Measurements from ENCODE around the gene ZBTB20. TPM values are rescaled to one million over a fixed set of nuclear protein-coding genes. Genes with fewer than 3 reads are reported as not detected.

Gene ZBTB20
- total and polyA plus RNA-seq, 3 experiments from 2014 or later: 6.3 to 25.6 (median 6.5) TPM

GRCh38 chr3:115095236-115095635 lies 51.9 kb downstream of the ZBTB20 start:
- H3K36me3 Mint-ChIP-seq: peaks cover 0 to 2% (median 0%) of the 10 kb centered on the region in 3 donors
- peaks cover 18 to 70% (median 51%) of the 10 kb centered on the region in 3 donors for H3K4me1 Mint-ChIP-seq
- no peak for DNase-seq
- Histone ChIP-seq H3K9me3 (ENCODE audit: low read length) (no peaks in the 10 kb centered on the region), H3K36me3 (ENCODE audit: insufficient read depth, low read length) (no peaks in the 10 kb centered on the region), H3K4me3 (ENCODE audit: low read length) (no peak overlapping the region), H3K27me3 (ENCODE audit: insufficient read depth, low read length, poor library complexity, severe bottlenecking) (no peaks in the 10 kb centered on the region), H3K4me1 (ENCODE audit: insufficient read depth, low read length) (peaks cover 8% of the 10 kb centered on the region), H3K27ac (ENCODE audit: low read depth, low read length) (no peak overlapping the region)
- H3K27me3 Mint-ChIP-seq: no peaks in the 10 kb centered on the region
- no peak overlapping the region for H3K4me3 Mint-ChIP-seq
- no peaks in the 10 kb centered on the region for H3K9me3 Mint-ChIP-seq
- H3K27ac Mint-ChIP-seq: no peak overlapping the region
- ChIA-PET POLR2A (interaction anchor here (0.7 kb wide), 1 partner anchor 10 kb away, joined by 3 read pairs; no protein-coding TSS in a partner anchor), CTCF (interaction anchor here (0.8 to 4.7 kb wide), 4 partner anchors 10 to 689 kb away, joined by 3 to 65 read pairs (median 3); no protein-coding TSS in a partner anchor)

GRCh38 chr3:115092220-115092791 lies 54.8 kb downstream of the ZBTB20 start:
- POLR2A ChIA-PET: no interaction called here
- CTCF ChIA-PET: interaction anchor here (0.6 to 4.7 kb wide), 17 partner anchors 9 to 692 kb away, joined by 3 to 65 read pairs (median 3); no protein-coding TSS in a partner anchor
- Mint-ChIP-seq H3K27me3 (no peaks in the 10 kb centered on the region), H3K4me3 (no peak overlapping the region), H3K9me3 (no peaks in the 10 kb centered on the region), H3K4me1 (peaks cover 4 to 51% (median 26%) of the 10 kb centered on the region in 3 donors), H3K36me3 (peaks cover 0 to 2% (median 0%) of the 10 kb centered on the region in 3 donors), H3K27ac (peak overlapping the region in 1 of 8 donors; percentile 54)
- Histone ChIP-seq H3K27me3 (ENCODE audit: insufficient read depth, low read length, poor library complexity, severe bottlenecking) (no peaks in the 10 kb centered on the region), H3K27ac (ENCODE audit: low read depth, low read length) (no peak overlapping the region), H3K36me3 (ENCODE audit: insufficient read depth, low read length) (no peaks in the 10 kb centered on the region), H3K4me1 (ENCODE audit: insufficient read depth, low read length) (no peaks in the 10 kb centered on the region), H3K4me3 (ENCODE audit: low read length) (no peak overlapping the region), H3K9me3 (ENCODE audit: low read length) (no peaks in the 10 kb centered on the region)
- peak; percentile 36 to 70 (median 48) for DNase-seq

DNA sequence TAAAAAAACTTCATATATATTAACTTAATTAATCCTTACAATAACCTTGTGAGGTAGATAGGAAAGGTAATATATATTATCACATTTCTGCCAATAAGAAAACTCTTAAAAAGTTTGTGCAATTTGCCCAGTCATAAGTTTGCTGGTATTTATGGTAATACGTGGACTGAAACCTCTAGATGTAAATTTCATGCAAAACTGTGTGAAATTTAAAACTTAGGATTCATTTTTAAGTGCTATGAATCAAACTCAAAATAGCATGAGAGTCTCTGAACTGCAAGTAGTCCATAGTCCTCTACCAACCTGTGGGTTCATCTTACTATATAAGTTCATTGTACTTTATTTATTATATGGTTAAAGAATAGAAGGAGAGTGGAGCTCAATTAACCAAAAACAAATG lies 56.4 kb downstream of the ZBTB20 start:
- H3K27ac ChIP-seq (ENCODE audit: low read depth, low read length): no peak overlapping the region
- H3K9me3 Mint-ChIP-seq: no peaks in the 10 kb centered on the region
- DNase-seq: no peak
- H3K27me3 ChIP-seq (ENCODE audit: insufficient read depth, low read length, poor library complexity, severe bottlenecking): no peaks in the 10 kb centered on the region
- no peaks in the 10 kb centered on the region for H3K36me3 ChIP-seq (ENCODE audit: insufficient read depth, low read length)
- no peaks in the 10 kb centered on the region for H3K4me1 ChIP-seq (ENCODE audit: insufficient read depth, low read length)
- H3K36me3 Mint-ChIP-seq: peaks cover 0 to 2% (median 1%) of the 10 kb centered on the region in 3 donors
- H3K4me3 Mint-ChIP-seq: no peak overlapping the region
- no peaks in the 10 kb centered on the region for H3K9me3 ChIP-seq (ENCODE audit: low read length)
- no peak overlapping the region for H3K27ac Mint-ChIP-seq
- POLR2A ChIA-PET: no interaction called here
- H3K4me3 ChIP-seq (ENCODE audit: low read length): no peak overlapping the region
- no peaks in the 10 kb centered on the region for H3K27me3 Mint-ChIP-seq
- peaks cover 8 to 53% (median 25%) of the 10 kb centered on the region in 3 donors for H3K4me1 Mint-ChIP-seq
- CTCF ChIA-PET: interaction anchor here (1.7 to 4.7 kb wide), 3 partner anchors 11 to 693 kb away, joined by 6 to 65 read pairs (median 8); no protein-coding TSS in a partner anchor

GRCh38 chr3:115089481-115089880 lies 57.6 kb downstream of the ZBTB20 start:
- POLR2A ChIA-PET: no interaction called here
- Mint-ChIP-seq H3K9me3 (no peaks in the 10 kb centered on the region), H3K27ac (no peak overlapping the region), H3K36me3 (peaks cover 0 to 4% (median 4%) of the 10 kb centered on the region in 3 donors), H3K4me1 (peaks cover 10 to 57% (median 27%) of the 10 kb centered on the region in 3 donors), H3K27me3 (no peaks in the 10 kb centered on the region), H3K4me3 (no peak overlapping the region)
- CTCF ChIA-PET: interaction anchor here (1.0 to 1.2 kb wide), 2 partner anchors 78 to 604 kb away, joined by 3 read pairs; no protein-coding TSS in a partner anchor
- Histone ChIP-seq H3K36me3 (ENCODE audit: insufficient read depth, low read length) (no peaks in the 10 kb centered on the region), H3K27ac (ENCODE audit: low read depth, low read length) (no peak overlapping the region), H3K27me3 (ENCODE audit: insufficient read depth, low read length, poor library complexity, severe bottlenecking) (no peaks in the 10 kb centered on the region), H3K9me3 (ENCODE audit: low read length) (no peaks in the 10 kb centered on the region), H3K4me1 (ENCODE audit: insufficient read depth, low read length) (no peaks in the 10 kb centered on the region), H3K4me3 (ENCODE audit: low read length) (no peak overlapping the region)
- no peak for DNase-seq

DNA sequence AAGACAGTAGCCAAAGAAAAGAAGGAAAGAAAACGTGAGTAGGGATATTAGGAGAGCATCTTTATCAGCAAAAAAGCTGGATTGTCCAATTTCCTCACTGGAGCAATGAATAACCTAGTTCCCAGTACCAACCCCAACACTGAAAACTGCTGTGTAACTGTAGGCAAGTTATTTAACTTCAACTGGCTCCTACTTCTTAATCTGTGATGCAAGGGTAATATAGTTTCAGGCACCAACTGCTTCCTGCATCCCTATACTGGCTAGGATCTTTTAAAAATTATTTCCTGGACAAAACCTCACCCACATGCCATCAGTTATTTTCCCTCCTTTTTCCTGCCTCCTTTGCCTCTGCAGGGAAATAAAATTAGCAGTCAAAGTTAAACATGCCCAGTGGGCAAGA lies 59.6 kb downstream of the ZBTB20 start:
- H3K36me3 ChIP-seq (ENCODE audit: insufficient read depth, low read length): no peaks in the 10 kb centered on the region
- Mint-ChIP-seq H3K27me3 (no peaks in the 10 kb centered on the region), H3K4me1 (peaks cover 16 to 58% (median 34%) of the 10 kb centered on the region in 3 donors), H3K36me3 (peaks cover 0 to 4% (median 2%) of the 10 kb centered on the region in 3 donors), H3K9me3 (no peaks in the 10 kb centered on the region), H3K4me3 (no peak overlapping the region), H3K27ac (no peak overlapping the region)
- ChIA-PET POLR2A (no interaction called here), CTCF (interaction anchor here (1.0 to 1.1 kb wide), 2 partner anchors 9 to 81 kb away, joined by 3 to 4 read pairs; no protein-coding TSS in a partner anchor)
- no peaks in the 10 kb centered on the region for H3K27me3 ChIP-seq (ENCODE audit: insufficient read depth, low read length, poor library complexity, severe bottlenecking)
- H3K27ac ChIP-seq (ENCODE audit: low read depth, low read length): no peak overlapping the region
- no peaks in the 10 kb centered on the region for H3K9me3 ChIP-seq (ENCODE audit: low read length)
- DNase-seq: no peak
- H3K4me1 ChIP-seq (ENCODE audit: insufficient read depth, low read length): no peaks in the 10 kb centered on the region
- no peak overlapping the region for H3K4me3 ChIP-seq (ENCODE audit: low read length)

DNA sequence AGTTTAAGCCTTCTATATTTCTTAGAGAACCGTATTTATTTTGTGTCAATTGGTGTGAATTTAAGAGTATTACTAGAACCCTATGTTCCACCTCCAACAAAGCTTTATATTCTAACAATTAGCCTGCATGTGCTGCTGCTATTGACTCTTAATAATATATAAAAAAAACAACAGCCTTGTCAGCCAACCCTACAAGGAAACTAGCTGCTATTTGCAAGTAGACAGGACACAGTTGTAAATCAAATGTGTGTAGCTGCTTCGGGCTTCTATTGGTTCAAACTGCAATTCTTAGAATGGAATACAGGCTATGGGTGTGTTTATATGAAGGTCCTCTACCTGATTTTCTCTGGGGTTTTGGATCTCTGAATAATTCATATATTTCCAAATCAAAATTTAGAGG lies 60.7 kb downstream of the ZBTB20 start:
- H3K9me3 ChIP-seq (ENCODE audit: low read length): no peaks in the 10 kb centered on the region
- H3K27me3 ChIP-seq (ENCODE audit: insufficient read depth, low read length, poor library complexity, severe bottlenecking): no peaks in the 10 kb centered on the region
- Mint-ChIP-seq H3K4me3 (no peak overlapping the region), H3K9me3 (no peaks in the 10 kb centered on the region), H3K36me3 (peaks cover 0 to 4% (median 2%) of the 10 kb centered on the region in 3 donors), H3K4me1 (peaks cover 18 to 54% (median 34%) of the 10 kb centered on the region in 3 donors), H3K27ac (no peak overlapping the region), H3K27me3 (no peaks in the 10 kb centered on the region)
- no peaks in the 10 kb centered on the region for H3K36me3 ChIP-seq (ENCODE audit: insufficient read depth, low read length)
- ChIA-PET POLR2A (no interaction called here), CTCF (interaction anchor here (1.1 kb wide), 1 partner anchor 82 kb away, joined by 4 read pairs; no protein-coding TSS in a partner anchor)
- no peak overlapping the region for H3K27ac ChIP-seq (ENCODE audit: low read depth, low read length)
- no peaks in the 10 kb centered on the region for H3K4me1 ChIP-seq (ENCODE audit: insufficient read depth, low read length)
- DNase-seq: no peak
- H3K4me3 ChIP-seq (ENCODE audit: low read length): no peak overlapping the region

GRCh38 chr3:115085197-115085865 lies 61.8 kb downstream of the ZBTB20 start:
- H3K36me3 Mint-ChIP-seq: peaks cover 0 to 4% (median 2%) of the 10 kb centered on the region in 3 donors
- Histone ChIP-seq H3K27ac (ENCODE audit: low read depth, low read length) (no peak overlapping the region), H3K27me3 (ENCODE audit: insufficient read depth, low read length, poor library complexity, severe bottlenecking) (no peaks in the 10 kb centered on the region), H3K9me3 (ENCODE audit: low read length) (no peaks in the 10 kb centered on the region), H3K4me3 (ENCODE audit: low read length) (no peak overlapping the region), H3K36me3 (ENCODE audit: insufficient read depth, low read length) (no peaks in the 10 kb centered on the region), H3K4me1 (ENCODE audit: insufficient read depth, low read length) (no peaks in the 10 kb centered on the region)
- no peaks in the 10 kb centered on the region for H3K9me3 Mint-ChIP-seq
- DNase-seq: no peak
- peaks cover 24 to 60% (median 44%) of the 10 kb centered on the region in 3 donors for H3K4me1 Mint-ChIP-seq
- CTCF ChIA-PET: interaction anchor here (1.8 kb wide), 1 partner anchor 10 kb away, joined by 3 read pairs; no protein-coding TSS in a partner anchor
- peak overlapping the region in 2 of 8 donors; percentile 5 to 17 for H3K27ac Mint-ChIP-seq
- no peak overlapping the region for H3K4me3 Mint-ChIP-seq
- POLR2A ChIA-PET: interaction anchor here (1.0 kb wide), 1 partner anchor 10 kb away, joined by 3 read pairs; no protein-coding TSS in a partner anchor
- no peaks in the 10 kb centered on the region for H3K27me3 Mint-ChIP-seq

- no peaks in the 10 kb centered on the region for H3K4me1 ChIP-seq (ENCODE audit: insufficient read depth, low read length)
- no peak overlapping the region for H3K27ac ChIP-seq (ENCODE audit: low read depth, low read length)
- no peak overlapping the region for H3K4me3 Mint-ChIP-seq
- peaks cover 27 to 67% (median 50%) of the 10 kb centered on the region in 3 donors for H3K4me1 Mint-ChIP-seq
- H3K36me3 Mint-ChIP-seq: peaks cover 0 to 4% (median 3%) of the 10 kb centered on the region in 3 donors
- DNase-seq: no peak
- no peaks in the 10 kb centered on the region for H3K27me3 Mint-ChIP-seq
- no peaks in the 10 kb centered on the region for H3K9me3 Mint-ChIP-seq
- POLR2A ChIA-PET: interaction anchor here (1.0 kb wide), 1 partner anchor 11 kb away, joined by 3 read pairs; no protein-coding TSS in a partner anchor
- no peak overlapping the region for H3K4me3 ChIP-seq (ENCODE audit: low read length)
- no peaks in the 10 kb centered on the region for H3K9me3 ChIP-seq (ENCODE audit: low read length)
- no peaks in the 10 kb centered on the region for H3K27me3 ChIP-seq (ENCODE audit: insufficient read depth, low read length, poor library complexity, severe bottlenecking)
- no peak overlapping the region for H3K27ac Mint-ChIP-seq
- CTCF ChIA-PET: interaction anchor here (1.8 kb wide), 1 partner anchor 10 kb away, joined by 3 read pairs; no protein-coding TSS in a partner anchor
- H3K36me3 ChIP-seq (ENCODE audit: insufficient read depth, low read length): no peaks in the 10 kb centered on the region
These were observed 62.4 kb downstream of the ZBTB20 start for GRCh38 chr3:115084686-115085085.
